Spinal cord (tissue), 10 donors: ENCODE results near the gene KRT5. TPM values are rescaled to one million over a fixed set of nuclear protein-coding genes. Genes with fewer than 3 reads are reported as not detected.

Source experiments
- DNase-seq, 6 donors: peaks; one replicate each; pipeline versions ENCODE4 v3.0.0 to v3.0.0-alpha.2; 2013 to 2015; ENCODE audit warnings: low spot score in 6 of 6, low read depth in 4 of 6
- H3K27ac ChIP-seq: one replicate; pipeline ENCODE4 v1.5.1; 2013; ENCODE audit warnings: low read depth, low read length, control low read depth
- H3K27me3 ChIP-seq: one replicate; pipeline ENCODE4 v1.6.1; 2013; ENCODE audit warnings: low read length; ENCODE audit not compliant: control insufficient read depth, insufficient read depth
- H3K36me3 ChIP-seq: one replicate; pipeline ENCODE4 v1.6.1; 2013; ENCODE audit warnings: low read length; ENCODE audit not compliant: control insufficient read depth, insufficient read depth
- H3K4me1 ChIP-seq: one replicate; pipeline ENCODE4 v1.6.1; 2013; ENCODE audit warnings: low read length; ENCODE audit not compliant: control insufficient read depth, insufficient read depth
- H3K4me3 ChIP-seq: one replicate; pipeline ENCODE4 v1.5.1; 2013; ENCODE audit warnings: low read depth, low read length, control low read depth
- H3K9me3 ChIP-seq: one replicate; pipeline ENCODE4 v1.6.1; 2013; ENCODE audit warnings: low read length; ENCODE audit not compliant: control insufficient read depth, insufficient read depth
- WGBS: methylation state at CpG from one replicate; pipeline ENCODE4 v1.1.5; 2013; ENCODE audit warnings: missing lambda C conversion rate; ENCODE audit not compliant: insufficient coverage; 5-methylcytosine and 5-hydroxymethylcytosine counted together
- polyA plus RNA-seq, 2 donors: library from polyadenylated mRNA; unstranded; fragments of 120-200 nt; gene quantifications; one replicate each; pipeline ENCODE4 v1.2.1, GENCODE V29; 2013; ENCODE audit not compliant: insufficient read length in 2 of 2
- total RNA-seq, 2 donors: library from RNA; depleted of rRNA in 1 of 2; stranded (reverse); fragments of 120-200 nt in 1 of 2; fragments of >200 nt in 1 of 2; gene quantifications; one replicate each; pipeline versions ENCODE4 v1.2.3 to v1.2.4, GENCODE V29; 2013 to 2014
- donor health status: healthy.

KRT5 gene
- total and polyA plus RNA-seq, 4 donors: 0.27 to 0.99 (median 0.68) TPM; not detected in 1

- Histone ChIP-seq H3K27ac (no peak overlapping the region), H3K9me3 (no peaks in the 10 kb centered on the region), H3K36me3 (no peaks in the 10 kb centered on the region), H3K4me3 (no peak overlapping the region), H3K4me1 (no peaks in the 10 kb centered on the region), H3K27me3 (no peaks in the 10 kb centered on the region)
- WGBS: 80% methylated on average over 3 of the region's 4 CpGs
- DNase-seq: no peak
Observed at GRCh38 chr12:52469853-52470252, 50.3 kb downstream of the KRT5 start.

GRCh38 chr12:52464897-52465296 lies 55.3 kb downstream of the KRT5 start:
- Histone ChIP-seq H3K9me3 (no peaks in the 10 kb centered on the region), H3K27ac (no peak overlapping the region), H3K4me1 (no peaks in the 10 kb centered on the region), H3K36me3 (no peaks in the 10 kb centered on the region), H3K27me3 (no peaks in the 10 kb centered on the region), H3K4me3 (no peak overlapping the region)
- DNase-seq: no peak
- WGBS: no CpG with 5 or more reads among the region's 2 CpGs

Other genes starting within 250 kb of the KRT5 start
- under 1 TPM; 0.10 to 0.11 TPM for gene KRT86, start 245.7 kb downstream of the KRT5 start, total RNA-seq
- under 1 TPM; 0.65 to 0.73 TPM for gene KRT86, start 245.7 kb downstream of the KRT5 start, polyA plus RNA-seq
- under 1 TPM in 1 of 2 donors, not detected in 1; 0.17 TPM for gene KRT81, start 228.9 kb downstream of the KRT5 start, total RNA-seq
- gene KRT81, start 228.9 kb downstream of the KRT5 start, polyA plus RNA-seq: under 1 TPM; 0.15 to 0.55 TPM
- gene KRT83, start 199.0 kb downstream of the KRT5 start, total RNA-seq: not detected
- gene KRT83, start 199.0 kb downstream of the KRT5 start, polyA plus RNA-seq: not detected
- gene KRT85, start 152.9 kb downstream of the KRT5 start, total RNA-seq: not detected
- not detected for gene KRT85, start 152.9 kb downstream of the KRT5 start, polyA plus RNA-seq
- gene KRT84, start 134.7 kb downstream of the KRT5 start, total RNA-seq: not detected
- not detected for gene KRT84, start 134.7 kb downstream of the KRT5 start, polyA plus RNA-seq
- not detected for gene KRT82, start 114.1 kb downstream of the KRT5 start, total RNA-seq
- gene KRT82, start 114.1 kb downstream of the KRT5 start, polyA plus RNA-seq: not detected
- gene KRT75, start 86.0 kb downstream of the KRT5 start, total RNA-seq: under 1 TPM in 1 of 2 donors, not detected in 1; 0.06 TPM
- gene KRT75, start 86.0 kb downstream of the KRT5 start, polyA plus RNA-seq: under 1 TPM in 1 of 2 donors, not detected in 1; 0.12 TPM
- not detected for gene KRT6B, start 68.2 kb downstream of the KRT5 start, total RNA-seq
- gene KRT6B, start 68.2 kb downstream of the KRT5 start, polyA plus RNA-seq: not detected
- not detected for gene KRT6C, start 46.6 kb downstream of the KRT5 start, total RNA-seq
- gene KRT6C, start 46.6 kb downstream of the KRT5 start, polyA plus RNA-seq: not detected
- not detected for gene KRT6A, start 27.1 kb downstream of the KRT5 start, total RNA-seq
- not detected for gene KRT6A, start 27.1 kb downstream of the KRT5 start, polyA plus RNA-seq
- gene KRT71, start 32.8 kb upstream of the KRT5 start, total RNA-seq: under 1 TPM in 1 of 2 donors, not detected in 1; 0.06 TPM
- gene KRT71, start 32.8 kb upstream of the KRT5 start, polyA plus RNA-seq: under 1 TPM; 0.33 to 0.35 TPM
- gene KRT74, start 53.4 kb upstream of the KRT5 start, total RNA-seq: under 1 TPM in 1 of 2 donors, not detected in 1; 0.10 TPM
- gene KRT74, start 53.4 kb upstream of the KRT5 start, polyA plus RNA-seq: under 1 TPM in 1 of 2 donors, not detected in 1; 0.20 TPM
- under 1 TPM; 0.10 to 0.11 TPM for gene KRT72, start 81.1 kb upstream of the KRT5 start, total RNA-seq
- gene KRT72, start 81.1 kb upstream of the KRT5 start, polyA plus RNA-seq: under 1 TPM; 0.29 to 0.51 TPM
- under 1 TPM in 1 of 2 donors, not detected in 1; 0.10 TPM for gene KRT73, start 98.2 kb upstream of the KRT5 start, total RNA-seq
- gene KRT73, start 98.2 kb upstream of the KRT5 start, polyA plus RNA-seq: under 1 TPM in 1 of 2 donors, not detected in 1; 0.33 TPM
- under 1 TPM in 1 of 2 donors, not detected in 1; 0.30 TPM for gene KRT2, start 131.8 kb upstream of the KRT5 start, total RNA-seq
- gene KRT2, start 131.8 kb upstream of the KRT5 start, polyA plus RNA-seq: under 1 TPM; 0.18 to 0.25 TPM
- 1 to 10 TPM in 1 of 2 donors, under 1 TPM in 1; 0.44 to 2.1 TPM for gene KRT1, start 160.0 kb upstream of the KRT5 start, total RNA-seq
- under 1 TPM; 0.17 to 0.51 TPM for gene KRT1, start 160.0 kb upstream of the KRT5 start, polyA plus RNA-seq
- under 1 TPM; 0.06 to 0.10 TPM for gene KRT77, start 183.1 kb upstream of the KRT5 start, total RNA-seq
- 1 to 10 TPM in 1 of 2 donors, under 1 TPM in 1; 0.29 to 2.2 TPM for gene KRT77, start 183.1 kb upstream of the KRT5 start, polyA plus RNA-seq